Neural cell (in vitro differentiated cells): ENCODE data around the gene SLC6A19.

Source experiments
- EP300 ChIP-seq: fragments of 450-650 bp; conservative IDR thresholded peaks from 2 replicates; pipeline ENCODE4 v1.6.1; 2014; ENCODE audit warnings: antibody characterized with exemption, mild to moderate bottlenecking, moderate library complexity; ENCODE audit not compliant: poor library complexity, severe bottlenecking
- EZH2 ChIP-seq: fragments of 200-600, 300-800 bp; shearing (Covaris generic), sonication (generic); IDR thresholded peaks from 2 replicates; pipeline ENCODE4 v1.6.1; 2014; ENCODE audit warnings: antibody characterized with exemption, low read length, borderline replicate concordance, mild to moderate bottlenecking; ENCODE audit not compliant: insufficient read depth, poor library complexity, severe bottlenecking
- POLR2AphosphoS5 ChIP-seq: IDR thresholded peaks from 2 replicates; pipeline ENCODE4 v1.6.1; 2012
- SMC3 ChIP-seq: fragments of 450-650 bp; conservative IDR thresholded peaks from 2 replicates; pipeline ENCODE4 v1.6.1; 2014; ENCODE audit warnings: antibody characterized with exemption, mild to moderate bottlenecking, moderate library complexity; ENCODE audit not compliant: poor library complexity
- TF ChIP-seq, protein P1 (sequence below): fragments of 450-650 bp; IDR thresholded peaks from 2 replicates; pipeline ENCODE4 v1.5.1; 2014; ENCODE audit warnings: antibody characterized with exemption, mild to moderate bottlenecking, moderate library complexity; ENCODE audit not compliant: poor library complexity, severe bottlenecking
- TF ChIP-seq, protein P2 (sequence below): IDR thresholded peaks from 2 replicates; pipeline ENCODE4 v1.6.1; 2012; ENCODE audit warnings: borderline replicate concordance

DNA sequence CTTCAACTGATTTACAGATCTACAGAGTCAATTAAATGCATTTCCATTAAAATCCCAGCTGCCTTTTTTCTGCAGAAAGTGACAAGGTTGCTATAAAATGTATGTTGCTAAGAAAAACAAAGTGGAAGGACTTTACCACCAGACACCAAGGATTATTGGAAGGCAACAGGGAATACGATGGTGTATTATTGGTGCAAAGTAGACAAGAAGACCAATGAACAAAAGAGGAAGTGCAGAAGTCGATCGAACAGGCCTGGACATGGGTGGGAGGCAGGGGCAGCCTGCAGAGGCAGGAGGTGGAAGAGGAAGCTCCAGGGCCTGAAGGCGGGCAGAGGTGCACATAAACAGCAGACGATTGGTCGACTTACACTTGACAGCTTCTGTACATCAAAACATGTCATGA lies 10.6 kb upstream of the SLC6A19 start:
- TF ChIP-seq, protein P1, sequence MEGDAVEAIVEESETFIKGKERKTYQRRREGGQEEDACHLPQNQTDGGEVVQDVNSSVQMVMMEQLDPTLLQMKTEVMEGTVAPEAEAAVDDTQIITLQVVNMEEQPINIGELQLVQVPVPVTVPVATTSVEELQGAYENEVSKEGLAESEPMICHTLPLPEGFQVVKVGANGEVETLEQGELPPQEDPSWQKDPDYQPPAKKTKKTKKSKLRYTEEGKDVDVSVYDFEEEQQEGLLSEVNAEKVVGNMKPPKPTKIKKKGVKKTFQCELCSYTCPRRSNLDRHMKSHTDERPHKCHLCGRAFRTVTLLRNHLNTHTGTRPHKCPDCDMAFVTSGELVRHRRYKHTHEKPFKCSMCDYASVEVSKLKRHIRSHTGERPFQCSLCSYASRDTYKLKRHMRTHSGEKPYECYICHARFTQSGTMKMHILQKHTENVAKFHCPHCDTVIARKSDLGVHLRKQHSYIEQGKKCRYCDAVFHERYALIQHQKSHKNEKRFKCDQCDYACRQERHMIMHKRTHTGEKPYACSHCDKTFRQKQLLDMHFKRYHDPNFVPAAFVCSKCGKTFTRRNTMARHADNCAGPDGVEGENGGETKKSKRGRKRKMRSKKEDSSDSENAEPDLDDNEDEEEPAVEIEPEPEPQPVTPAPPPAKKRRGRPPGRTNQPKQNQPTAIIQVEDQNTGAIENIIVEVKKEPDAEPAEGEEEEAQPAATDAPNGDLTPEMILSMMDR = no peak
- no peak for TF ChIP-seq EZH2
- TF ChIP-seq SMC3 = no peak
- TF ChIP-seq EP300 = no peak
- TF ChIP-seq, protein P2, sequence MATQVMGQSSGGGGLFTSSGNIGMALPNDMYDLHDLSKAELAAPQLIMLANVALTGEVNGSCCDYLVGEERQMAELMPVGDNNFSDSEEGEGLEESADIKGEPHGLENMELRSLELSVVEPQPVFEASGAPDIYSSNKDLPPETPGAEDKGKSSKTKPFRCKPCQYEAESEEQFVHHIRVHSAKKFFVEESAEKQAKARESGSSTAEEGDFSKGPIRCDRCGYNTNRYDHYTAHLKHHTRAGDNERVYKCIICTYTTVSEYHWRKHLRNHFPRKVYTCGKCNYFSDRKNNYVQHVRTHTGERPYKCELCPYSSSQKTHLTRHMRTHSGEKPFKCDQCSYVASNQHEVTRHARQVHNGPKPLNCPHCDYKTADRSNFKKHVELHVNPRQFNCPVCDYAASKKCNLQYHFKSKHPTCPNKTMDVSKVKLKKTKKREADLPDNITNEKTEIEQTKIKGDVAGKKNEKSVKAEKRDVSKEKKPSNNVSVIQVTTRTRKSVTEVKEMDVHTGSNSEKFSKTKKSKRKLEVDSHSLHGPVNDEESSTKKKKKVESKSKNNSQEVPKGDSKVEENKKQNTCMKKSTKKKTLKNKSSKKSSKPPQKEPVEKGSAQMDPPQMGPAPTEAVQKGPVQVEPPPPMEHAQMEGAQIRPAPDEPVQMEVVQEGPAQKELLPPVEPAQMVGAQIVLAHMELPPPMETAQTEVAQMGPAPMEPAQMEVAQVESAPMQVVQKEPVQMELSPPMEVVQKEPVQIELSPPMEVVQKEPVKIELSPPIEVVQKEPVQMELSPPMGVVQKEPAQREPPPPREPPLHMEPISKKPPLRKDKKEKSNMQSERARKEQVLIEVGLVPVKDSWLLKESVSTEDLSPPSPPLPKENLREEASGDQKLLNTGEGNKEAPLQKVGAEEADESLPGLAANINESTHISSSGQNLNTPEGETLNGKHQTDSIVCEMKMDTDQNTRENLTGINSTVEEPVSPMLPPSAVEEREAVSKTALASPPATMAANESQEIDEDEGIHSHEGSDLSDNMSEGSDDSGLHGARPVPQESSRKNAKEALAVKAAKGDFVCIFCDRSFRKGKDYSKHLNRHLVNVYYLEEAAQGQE = no peak
- no peak for TF ChIP-seq POLR2AphosphoS5
